Activated CD4-positive, alpha-beta T cell treated with anti-CD3 and anti-CD28 coated beads, Interleukin-2, Interleukin-4, amounts not matched to agents 100 ng/mL and 50 ng/mL, durations not matched to agents 16 hours and 8 hours (primary cell): ENCODE measurements around the gene STRADA.

Experiments
- DNase-seq: peaks from one replicate; pipeline ENCODE4 v3.0.0-alpha.2; 2020; ENCODE audit warnings: low spot score

Gene STRADA

DNA sequence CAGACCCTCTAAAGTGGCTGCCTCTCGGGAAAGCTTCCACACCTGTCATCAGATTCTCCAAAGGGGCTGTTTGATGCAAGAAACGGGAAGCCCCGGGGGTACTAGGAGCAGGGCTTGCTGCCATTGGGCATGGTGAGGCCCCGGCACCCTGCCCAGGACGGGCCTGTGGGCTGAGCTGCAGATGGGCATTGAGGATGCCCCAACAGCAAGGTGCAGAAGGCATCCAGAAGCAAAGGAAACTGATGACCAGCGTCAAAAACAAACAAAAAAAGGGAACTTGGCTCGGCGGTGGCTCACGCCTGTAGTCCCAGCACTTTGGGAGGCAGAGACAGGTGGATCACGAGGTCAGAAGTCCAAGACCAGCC lies 40.2 kb downstream of the STRADA start:
- no peak for DNase-seq

DNA sequence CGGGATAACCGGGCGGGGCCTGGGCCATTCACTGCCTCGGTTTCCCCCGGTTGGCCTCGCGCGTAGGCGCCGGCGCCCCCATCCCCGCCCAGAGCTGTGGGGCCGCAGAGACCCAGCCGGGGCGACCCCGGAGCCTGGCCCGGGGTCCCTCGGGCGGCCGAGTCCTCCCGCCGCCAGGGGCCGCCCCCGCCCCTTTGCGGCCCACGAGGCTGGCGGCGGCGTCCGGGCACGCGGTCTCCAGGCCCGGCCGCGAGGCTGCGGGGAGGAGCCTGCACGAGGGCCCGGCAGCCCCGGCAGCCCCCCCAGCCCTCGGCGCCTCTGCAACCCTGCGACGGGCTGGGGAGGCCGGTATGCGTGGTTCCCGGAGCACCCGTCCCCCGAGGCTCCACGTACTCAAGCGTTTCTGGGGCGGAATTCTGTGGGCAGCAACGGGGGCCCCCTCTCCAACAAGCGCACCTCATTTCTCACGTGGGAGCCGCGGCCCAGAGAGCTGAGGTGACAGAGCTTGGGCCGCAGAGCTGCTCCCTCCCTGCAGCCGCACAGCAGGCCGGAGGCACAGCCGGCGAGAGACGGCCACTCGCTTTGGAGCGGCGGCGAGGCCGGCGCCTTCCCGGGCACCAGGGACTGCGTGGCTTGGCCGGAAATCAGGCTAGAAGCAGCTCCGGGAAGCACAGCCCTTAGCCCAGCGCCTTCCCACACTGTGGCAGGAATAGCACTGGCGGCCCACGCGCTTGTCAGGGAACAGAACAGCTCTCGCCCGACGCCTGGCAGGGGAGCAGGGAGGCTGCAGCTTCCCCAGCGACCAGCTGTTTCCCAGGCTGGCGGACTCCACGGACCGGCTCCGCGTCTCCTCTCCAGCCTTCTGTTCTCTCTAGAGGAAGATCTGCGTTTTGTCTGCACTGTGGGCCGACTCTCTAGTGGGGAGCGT lies 40.8 kb downstream of the STRADA start:
- DNase-seq: peak; percentile 48

DNA sequence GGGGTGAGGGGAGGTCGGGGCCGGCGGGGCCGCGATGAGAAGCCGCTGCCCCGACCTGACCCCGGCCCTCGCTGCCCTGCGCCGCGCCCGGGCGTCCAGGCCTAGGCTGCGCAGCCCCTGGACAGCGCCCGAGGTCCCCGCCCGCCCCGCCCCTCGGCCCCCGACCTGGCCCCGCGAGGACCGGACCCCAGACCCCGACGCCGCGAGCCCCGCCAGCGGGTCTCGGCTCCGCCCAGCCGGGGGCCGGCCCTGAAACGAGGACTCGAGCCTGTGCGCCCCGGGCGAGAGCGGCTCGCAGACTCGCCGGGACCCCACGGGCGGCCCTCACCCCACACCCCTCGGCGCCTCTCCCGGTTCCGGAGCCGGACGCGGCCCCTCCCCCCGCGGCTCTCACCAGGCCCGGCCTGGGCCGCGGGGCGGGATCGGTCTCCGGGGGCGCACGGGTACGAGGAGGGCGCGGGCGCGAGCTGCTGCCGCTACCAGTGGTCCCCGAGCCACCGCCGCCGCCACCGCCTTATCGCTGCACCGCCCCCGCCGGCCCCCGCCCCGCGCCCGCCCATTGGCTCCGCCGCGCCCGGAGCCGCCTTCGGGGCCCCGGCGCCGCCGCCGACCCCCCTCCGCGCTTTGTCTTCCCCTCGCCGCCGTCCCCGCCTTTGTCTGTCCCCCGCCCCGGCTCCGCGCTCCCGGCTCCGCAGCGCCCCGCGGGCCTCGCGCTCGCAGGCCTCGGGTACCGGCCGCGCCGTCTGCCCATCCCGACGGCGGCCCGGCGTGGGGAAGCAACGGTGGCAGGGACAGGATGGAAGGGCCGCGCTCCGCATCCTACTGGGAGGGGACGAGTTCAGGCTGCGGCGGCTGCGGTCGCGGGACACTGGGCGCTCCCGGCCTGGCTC lies 41.7 kb downstream of the STRADA start, which contains the start of gene LIMD2:
TSS of gene LIMD2 (minus strand) at position 488 of the 890 bp plus-strand sequence. CDS start 827 bp downstream, outside the sequence.
- DNase-seq: peak; percentile 73

DNA sequence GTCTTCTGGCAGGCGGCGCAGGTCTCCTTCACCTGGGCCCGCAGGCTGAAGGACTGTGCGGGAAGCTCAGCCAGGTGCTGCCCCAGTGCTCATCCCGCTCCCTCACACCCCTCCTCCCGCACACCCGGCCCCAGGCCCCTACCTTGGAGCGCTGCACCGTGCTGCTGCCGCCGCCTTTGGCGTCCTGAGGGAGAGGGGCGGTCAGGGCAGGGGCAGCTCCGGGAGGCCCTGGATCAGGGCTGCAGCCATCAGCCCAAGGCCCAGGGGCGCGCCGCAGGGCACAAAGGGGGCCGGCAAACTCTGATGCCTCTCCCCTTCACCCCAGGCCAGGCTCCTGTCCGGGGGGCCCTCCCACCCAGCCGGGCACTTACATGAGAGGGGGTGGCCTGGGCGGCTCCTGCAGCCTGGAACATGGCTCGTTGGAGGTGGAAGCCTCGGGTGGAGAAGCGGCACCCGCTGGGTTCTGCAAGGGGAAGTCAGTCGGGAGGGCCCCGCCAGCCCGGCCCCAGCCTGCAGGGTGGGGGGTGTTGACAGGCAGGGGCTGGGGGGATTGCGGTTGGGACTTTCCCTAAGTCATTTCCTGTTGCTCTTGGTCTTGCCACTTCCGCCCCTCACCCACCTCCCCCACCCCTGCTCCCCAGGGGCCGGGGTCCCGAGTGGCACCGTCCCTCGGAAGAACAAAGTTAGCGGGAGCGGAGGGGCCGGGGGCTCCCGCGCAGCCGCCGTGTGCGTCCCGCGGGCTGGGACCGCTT lies 42.5 kb downstream of the STRADA start:
- peak; percentile 84 for DNase-seq

DNA sequence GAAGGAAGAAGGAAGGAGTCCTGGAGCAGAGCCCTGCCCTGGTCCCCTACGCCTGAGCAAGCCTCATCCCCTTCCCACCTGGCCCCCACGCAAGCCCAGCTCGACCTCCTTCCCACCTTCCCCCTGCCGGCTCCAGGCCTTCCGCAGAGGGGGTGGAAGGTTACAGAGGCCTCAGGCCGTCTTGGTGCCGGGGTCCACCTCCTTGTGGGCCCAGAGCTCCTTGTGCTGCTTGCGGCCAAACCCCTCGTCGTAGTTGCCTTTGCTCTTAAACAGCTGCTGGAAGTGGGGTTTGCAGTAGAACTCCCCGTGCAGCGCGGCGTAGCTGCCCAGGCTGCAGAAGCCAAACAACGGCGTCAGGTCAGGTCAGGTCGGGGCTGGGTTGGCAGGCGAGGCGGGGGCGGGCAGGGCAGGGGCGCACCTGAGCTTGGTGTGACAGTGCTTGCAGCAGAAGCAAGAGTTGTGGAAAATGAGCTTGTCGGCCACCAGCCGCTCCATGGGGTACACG lies 43.2 kb downstream of the STRADA start:
- no peak for DNase-seq

DNA sequence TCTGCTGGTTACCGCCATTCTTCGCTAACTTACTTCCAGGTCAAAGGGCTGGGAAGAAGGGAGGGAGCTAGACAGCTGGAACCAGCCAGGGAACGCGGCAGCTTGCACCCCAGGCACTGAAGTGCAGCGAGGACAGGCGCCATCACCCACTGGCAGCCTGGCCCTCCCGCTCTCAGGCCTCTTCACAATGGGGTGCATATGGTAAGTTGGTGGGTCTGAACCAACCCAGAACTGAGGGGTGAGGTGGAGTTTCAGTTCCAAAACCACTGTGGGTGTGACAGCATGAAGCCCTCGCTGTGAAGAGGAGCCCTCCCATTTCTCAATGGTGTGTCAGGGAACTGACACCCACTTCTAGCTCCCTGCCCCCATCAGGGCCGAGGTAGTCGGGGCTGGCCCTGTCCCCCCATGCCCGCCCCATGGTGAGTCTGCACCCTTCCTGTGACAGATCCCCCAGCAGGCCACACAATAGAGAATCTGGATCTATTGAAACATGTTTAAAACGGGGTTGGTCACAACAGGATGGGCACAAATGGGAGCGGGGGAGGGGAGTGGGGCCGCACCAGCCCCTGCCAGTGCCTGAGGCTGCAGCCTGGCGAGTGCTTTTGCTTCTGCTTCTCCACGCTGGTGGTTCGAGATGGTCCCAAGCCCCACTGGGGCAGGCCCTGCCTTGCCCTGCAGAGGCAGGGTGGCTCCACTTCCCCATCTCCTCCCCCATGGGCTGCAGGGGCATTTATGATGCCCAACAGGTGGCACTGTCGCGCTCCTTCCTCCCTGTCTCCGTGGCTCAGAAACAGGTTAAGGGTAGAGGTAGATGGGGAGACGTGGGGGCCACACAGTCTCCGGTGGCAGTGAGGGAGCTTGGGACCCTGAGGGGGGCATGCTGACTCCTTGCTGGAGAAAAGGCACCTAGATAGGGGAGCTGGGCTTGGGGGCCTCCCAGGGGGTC lies 44.0 kb downstream of the STRADA start:
- peak; percentile 85 for DNase-seq

DNA sequence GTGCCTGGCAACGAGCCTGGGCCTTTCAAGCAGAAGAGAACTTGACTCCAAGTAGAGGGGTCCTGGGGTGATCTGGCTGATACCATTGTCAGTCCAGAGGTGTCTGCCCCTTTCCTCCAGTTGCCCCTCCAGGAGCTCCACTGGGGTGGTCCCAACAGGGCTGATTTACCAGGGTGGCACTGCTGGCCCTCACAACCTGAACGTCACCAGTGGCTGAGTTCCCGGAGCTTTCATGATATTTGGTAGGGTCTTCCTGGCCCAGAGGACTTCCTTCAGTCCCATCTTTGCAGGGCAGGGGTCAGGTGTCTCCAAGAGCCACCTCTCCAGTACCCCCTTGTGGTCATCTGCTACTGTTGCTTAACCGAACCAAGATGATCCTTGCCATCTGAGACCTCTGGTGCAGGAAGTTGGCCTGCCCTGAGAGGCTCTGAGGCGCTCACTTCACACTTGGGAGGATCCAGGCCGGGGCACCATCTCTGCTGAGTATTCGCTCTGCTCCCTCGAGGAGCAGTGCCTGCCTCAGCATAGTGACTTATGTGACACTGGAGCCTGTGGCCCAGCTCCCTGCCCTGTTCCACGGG lies 45.1 kb downstream of the STRADA start:
- DNase-seq: peak; percentile 54

DNA sequence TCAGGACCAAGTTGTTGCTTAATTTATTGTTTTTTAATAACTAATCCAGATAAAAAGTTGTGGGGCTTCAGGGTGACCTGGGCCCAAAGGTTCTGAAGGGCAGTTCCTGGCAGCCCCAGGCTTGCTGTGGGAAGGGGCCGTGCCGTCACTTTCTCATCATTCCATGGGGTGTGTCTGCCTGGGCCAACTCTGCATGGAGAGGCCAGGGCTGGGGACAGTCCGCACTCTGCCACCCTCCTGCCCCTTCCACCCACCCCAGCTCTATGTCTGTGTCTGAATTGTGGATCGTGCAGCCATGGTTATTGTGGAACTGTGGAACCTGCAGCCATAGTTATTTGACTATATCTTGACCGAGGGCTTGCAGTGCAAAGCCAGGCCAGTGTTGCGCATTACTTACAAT lies 45.7 kb downstream of the STRADA start:
- no peak for DNase-seq

DNA sequence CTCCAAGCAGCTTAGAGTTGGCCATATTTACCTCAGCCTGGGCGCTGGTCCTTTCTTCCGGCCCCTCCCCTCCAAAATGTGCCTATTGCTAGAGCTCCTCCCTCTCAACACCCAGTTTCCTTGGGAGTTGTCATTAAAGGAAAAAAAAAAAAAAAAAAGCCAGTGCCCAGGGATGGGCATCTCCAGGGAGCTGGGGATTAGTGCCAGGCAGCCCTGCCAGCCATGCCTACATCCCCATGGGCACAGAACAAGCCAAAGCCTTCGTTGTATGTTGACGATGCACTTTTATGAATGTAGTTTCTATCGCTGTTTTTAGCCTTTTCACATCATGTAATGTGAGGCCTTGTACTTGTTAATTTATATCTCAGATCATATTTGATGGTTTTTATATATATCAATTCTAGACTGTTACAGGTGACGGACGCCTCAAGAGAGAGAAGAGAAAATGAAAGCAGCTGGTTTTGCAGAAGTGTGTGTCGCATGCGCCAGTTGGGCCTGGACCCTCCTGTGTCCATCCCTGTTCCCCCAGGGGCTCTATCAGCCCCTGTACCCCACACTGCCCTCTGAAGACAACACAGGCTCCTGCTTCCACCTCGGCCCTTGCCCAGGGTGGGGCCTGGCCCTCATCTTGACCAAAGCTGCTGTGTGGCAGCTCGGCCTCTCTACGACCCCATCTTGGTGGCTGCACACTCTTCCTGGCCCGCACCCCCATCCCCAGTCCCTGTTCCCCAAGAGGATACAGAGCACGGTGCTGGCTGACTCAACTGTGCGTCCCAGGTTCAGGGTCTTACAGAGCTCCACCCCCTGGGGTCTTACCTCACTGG lies 46.4 kb downstream of the STRADA start:
- no peak for DNase-seq

DNA sequence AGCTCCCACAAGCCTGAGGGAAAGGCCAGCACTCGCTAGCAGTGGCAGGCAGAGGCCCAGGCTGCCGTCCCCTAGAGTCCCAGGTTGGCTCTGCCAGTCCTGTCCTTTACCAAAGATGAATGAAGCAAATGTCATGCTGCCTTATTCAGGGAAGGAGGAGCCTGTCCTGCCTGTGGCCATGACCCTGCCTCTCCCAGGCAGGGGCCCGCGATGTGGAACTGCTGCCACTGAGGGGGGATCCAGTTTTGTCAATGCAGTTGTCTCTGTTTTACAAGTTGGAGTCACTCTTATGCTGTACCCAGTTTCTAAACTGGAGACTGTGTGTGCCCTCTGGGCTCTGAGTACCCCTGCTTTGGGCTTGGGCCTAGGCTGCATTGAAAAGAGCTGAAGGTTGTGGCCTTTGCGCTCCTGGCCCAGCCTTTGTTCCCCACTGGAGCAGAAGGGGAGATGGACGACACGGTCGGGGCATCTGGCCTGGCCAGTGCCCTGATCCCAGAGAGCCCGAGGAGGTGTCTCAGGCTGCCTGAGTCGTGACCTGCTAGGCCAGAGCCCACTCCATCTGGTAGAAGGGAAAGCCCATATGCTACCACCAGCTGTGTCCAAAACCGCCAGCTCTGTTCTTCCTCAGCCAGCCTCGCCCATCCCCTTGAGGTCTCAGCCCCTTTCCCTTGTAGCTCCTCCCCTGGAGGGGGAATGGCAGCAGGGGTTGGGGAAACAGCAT lies 47.2 kb downstream of the STRADA start:
- no peak for DNase-seq

DNA sequence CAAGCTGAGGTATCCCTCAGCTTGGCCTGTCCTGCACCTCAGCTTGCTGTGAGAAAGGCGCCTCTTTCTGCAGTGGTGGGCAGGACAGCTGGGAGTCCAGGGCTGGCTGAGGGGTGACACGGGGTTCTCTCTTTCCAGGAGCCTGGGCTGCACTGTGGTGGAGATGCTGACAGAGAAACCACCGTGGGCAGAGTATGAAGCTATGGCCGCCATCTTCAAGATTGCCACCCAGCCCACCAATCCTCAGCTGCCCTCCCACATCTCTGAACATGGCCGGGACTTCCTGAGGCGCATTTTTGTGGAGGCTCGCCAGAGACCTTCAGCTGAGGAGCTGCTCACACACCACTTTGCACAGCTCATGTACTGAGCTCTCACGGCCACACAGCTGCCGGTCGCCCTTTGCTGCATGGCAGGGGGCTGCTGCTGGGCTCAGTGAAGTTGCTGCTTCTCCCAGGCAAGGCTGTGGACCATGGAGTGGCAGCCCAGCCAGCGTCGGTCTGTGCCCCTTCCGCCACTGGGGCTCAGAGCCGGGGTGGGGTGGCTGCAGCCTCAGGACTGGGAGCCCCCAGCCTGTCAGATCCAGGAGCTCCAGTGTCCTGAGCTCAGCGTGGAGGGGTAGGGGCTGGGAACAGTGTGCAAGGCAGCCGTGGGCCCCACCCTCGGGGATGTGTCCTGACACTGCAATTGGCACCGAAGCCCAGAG lies 48.0 kb downstream of the STRADA start:
- DNase-seq: no peak

DNA sequence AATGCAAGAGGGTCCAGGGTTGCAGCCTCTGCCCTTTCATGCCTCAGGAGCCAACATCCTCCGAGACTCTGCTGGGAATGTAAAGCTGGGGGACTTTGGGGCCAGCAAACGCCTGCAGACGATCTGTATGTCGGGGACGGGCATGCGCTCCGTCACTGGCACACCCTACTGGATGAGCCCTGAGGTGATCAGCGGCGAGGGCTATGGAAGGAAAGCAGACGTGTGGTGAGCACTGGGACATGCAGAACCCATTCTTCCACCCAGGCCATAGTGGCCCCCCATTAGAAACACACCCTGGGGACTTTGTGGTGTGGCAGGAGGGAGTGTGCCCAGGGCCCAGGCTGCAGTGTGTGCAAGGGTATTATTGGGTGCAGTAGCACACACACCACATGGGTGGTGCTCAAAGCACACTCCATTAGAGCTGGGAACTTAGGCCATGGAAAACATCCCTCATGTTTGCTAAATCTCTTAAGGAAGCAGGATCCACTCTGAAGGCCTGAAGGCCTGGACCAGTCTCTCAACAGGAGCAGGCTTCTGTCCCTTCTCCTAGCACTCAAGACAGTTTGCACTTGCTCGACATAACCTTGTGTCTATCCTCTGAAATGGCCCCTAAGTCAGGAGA lies 49.3 kb downstream of the STRADA start:
- DNase-seq: no peak

DNA sequence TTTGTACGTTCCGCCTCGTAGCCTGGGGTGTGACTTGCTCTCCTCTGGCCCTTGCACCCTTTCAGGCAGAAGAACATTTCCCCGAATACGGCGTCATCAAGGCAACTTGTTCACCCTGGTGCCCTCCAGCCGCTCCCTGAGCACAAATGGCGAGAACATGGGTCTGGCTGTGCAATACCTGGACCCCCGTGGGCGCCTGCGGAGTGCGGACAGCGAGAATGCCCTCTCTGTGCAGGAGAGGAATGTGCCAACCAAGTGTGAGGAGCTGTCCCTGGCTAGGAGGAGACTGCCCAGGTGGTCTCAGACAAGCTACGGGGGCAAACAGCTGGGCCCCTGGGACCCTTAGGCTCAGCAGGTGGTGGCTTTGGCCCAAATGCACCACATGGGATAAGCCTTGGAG lies 52.1 kb downstream of the STRADA start:
- DNase-seq: no peak

DNA sequence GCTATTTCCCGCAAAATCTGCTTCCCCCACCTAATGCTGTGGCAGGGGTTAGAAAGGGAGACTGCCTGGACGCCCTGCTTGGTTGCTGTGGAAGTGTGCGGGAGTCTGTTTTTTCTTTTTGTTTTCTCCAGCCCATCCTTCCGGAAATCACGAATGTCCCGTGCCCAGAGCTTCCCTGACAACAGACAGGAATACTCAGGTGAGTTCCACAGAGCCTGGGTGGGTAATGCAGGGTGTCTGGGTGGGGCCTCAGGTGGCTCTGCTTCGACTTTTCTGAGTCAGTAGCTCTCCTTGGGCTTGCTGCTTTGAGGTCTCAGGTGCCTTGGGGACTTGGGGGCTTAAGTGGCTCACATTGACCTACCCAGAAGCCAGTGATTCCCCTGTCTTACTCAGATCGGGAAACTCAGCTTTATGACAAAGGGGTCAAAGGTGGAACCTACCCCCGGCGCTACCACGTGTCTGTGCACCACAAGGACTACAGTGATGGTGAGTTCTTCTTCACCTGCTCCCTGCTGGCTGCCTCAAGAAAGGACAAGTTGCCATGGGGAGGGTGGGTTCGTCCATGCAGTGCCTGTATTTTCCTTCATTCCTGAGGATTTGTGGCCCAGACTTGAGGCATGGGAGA lies 53.1 kb downstream of the STRADA start:
- DNase-seq: no peak

DNA sequence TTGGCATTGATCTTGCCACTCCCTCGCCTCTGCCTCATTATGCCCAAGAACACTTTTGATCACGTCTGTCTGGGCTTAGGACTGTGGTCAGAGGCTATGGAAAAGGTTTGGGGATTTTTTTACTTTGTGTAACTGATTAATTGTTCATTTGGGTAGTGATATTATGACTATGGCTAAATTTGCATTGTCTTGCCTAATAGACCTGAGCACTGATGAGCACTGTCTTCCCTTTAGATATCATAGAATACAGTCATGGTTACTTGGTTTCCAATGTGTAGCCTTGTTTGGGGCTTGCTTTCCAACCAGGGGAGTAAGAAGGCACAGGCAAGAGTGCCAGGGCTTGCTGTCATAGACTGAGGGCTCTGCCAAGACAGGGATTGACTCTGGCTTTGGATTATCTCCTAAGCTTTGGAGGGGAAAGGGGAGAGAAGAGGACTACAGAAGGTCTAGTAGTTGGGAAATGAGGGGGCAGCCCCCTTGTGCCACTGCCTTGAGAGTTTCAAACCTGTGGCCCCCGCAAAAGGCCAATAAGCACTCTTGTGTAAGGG lies 55.4 kb downstream of the STRADA start:
- DNase-seq: no peak

DNA sequence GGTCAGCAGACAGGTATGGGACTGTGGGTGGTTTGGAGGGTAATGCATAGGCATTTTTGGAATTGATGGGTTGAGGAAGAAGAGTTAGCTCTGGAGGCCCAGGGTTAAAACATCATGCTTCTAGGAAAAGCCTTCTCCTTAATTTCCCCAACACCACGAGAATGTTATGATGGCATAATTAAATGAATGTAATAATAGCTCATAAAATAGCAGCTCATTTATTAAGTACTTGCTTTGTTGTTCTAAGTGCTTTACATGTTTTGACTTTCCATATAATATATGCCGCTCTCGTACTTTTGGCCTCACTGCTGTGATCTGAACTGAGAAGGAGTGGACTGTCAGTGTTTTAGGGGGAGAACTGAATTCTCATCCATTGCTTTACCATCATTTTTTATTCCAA lies 56.0 kb downstream of the STRADA start:
- no peak for DNase-seq

DNA sequence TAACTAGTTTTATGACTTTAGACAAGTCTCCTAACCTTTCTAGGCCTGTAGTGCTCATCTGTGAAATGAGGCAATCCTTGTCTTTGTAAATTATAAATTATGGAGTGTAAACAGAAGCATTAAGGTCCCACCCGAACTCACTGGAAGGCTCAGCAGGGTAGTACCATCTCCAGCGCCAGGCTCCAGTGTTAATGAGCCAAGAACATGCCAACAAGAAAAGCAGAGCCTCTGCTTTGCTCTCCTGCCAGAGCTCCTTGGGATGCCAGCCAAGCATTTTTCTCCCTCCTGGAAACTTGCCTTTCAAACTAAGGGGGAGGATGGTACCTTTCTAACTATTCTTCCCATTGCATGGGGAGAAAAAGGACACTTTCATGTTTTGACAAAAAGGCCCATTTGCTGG lies 56.6 kb downstream of the STRADA start:
- DNase-seq: no peak
